HepG2 (cell line): ENCODE measurements around the gene CCNYL1. TPM values are rescaled to one million over a fixed set of nuclear protein-coding genes. Genes with fewer than 3 reads are reported as not detected.

Experiments used
- ARNT ChIP-seq: fragments of 450-650 bp; IDR thresholded peaks from 2 replicates; pipeline ENCODE4 v1.6.1; 2017
- DNMT3B ChIP-seq: conservative IDR thresholded peaks from 2 replicates; pipeline ENCODE4 v1.6.1; 2016; ENCODE audit warnings: missing biosample characterization, control low read depth
- HMGA1 ChIP-seq: sonication (generic); formaldehyde crosslinking; conservative IDR thresholded peaks from 2 replicates; pipeline ENCODE4 v1.4.0; 2020; ENCODE audit warnings: missing genetic modification reagents
- PCBP2 ChIP-seq: fragments of 200-400 bp; formaldehyde crosslinking; optimal IDR thresholded peaks from 2 replicates; pipeline ENCODE3; 2018; ENCODE audit warnings: low read length, low read depth; ENCODE audit not compliant: poor library complexity, severe bottlenecking
- SOX5 ChIP-seq: IDR thresholded peaks from 2 replicates; pipeline ENCODE4 v1.6.1; 2016; ENCODE audit warnings: borderline replicate concordance
- SP140L ChIP-seq: sonication (generic); formaldehyde crosslinking; IDR thresholded peaks from 2 replicates; pipeline ENCODE4 v1.4.0; 2020; ENCODE audit warnings: missing genetic modification reagents, borderline replicate concordance
- SRSF1 ChIP-seq: fragments of 200-400 bp; formaldehyde crosslinking; optimal IDR thresholded peaks from 2 replicates; pipeline ENCODE3; 2017; ENCODE audit warnings: mild to moderate bottlenecking, low read depth, low read length, moderate library complexity
- TCF7L2 ChIP-seq: IDR thresholded peaks from 2 replicates; pipeline ENCODE4 v1.6.1; 2011; ENCODE audit warnings: mild to moderate bottlenecking, low read depth, low read length, moderate library complexity
- ZFP41 ChIP-seq: sonication (generic); formaldehyde crosslinking; IDR thresholded peaks from 2 replicates; pipeline ENCODE4 v1.4.0; 2020; ENCODE audit warnings: mild to moderate bottlenecking, missing genetic modification reagents, borderline replicate concordance
- ZMYM4 ChIP-seq: sonication (generic); formaldehyde crosslinking; IDR thresholded peaks from 2 replicates; pipeline ENCODE4 v1.8.1; 2023; ENCODE audit warnings: mild to moderate bottlenecking, missing genetic modification reagents
- ZNF207 ChIP-seq: fragments of 450-650 bp; IDR thresholded peaks from 2 replicates; pipeline ENCODE4 v1.6.1; 2016; ENCODE audit warnings: antibody characterized with exemption, borderline replicate concordance
- ZNF235 ChIP-seq: sonication (generic); formaldehyde crosslinking; IDR thresholded peaks from 2 replicates; pipeline ENCODE4 v1.8.1; 2023; ENCODE audit warnings: mild to moderate bottlenecking, missing genetic modification reagents, borderline replicate concordance
- ZNF343 ChIP-seq: sonication (generic); formaldehyde crosslinking; IDR thresholded peaks from 2 replicates; pipeline ENCODE4 v1.4.0; 2020; ENCODE audit warnings: mild to moderate bottlenecking, missing genetic modification reagents
- ZNF468 ChIP-seq: sonication (generic); formaldehyde crosslinking; IDR thresholded peaks from 2 replicates; pipeline ENCODE4 v1.8.0; 2022; ENCODE audit warnings: mild to moderate bottlenecking, moderate library complexity, missing genetic modification reagents
- ZNF556 ChIP-seq: sonication (generic); formaldehyde crosslinking; IDR thresholded peaks from 2 replicates; pipeline ENCODE4 v1.4.0; 2020; ENCODE audit warnings: mild to moderate bottlenecking, missing genetic modification reagents, borderline replicate concordance
- ZNF564 ChIP-seq: sonication (generic); formaldehyde crosslinking; IDR thresholded peaks from 2 replicates; pipeline ENCODE4 v1.8.1; 2023; ENCODE audit warnings: mild to moderate bottlenecking, missing genetic modification reagents
- ZNF607 ChIP-seq: sonication (generic); formaldehyde crosslinking; IDR thresholded peaks from 2 replicates; pipeline ENCODE4 v1.5.1; 2020; ENCODE audit warnings: missing genetic modification reagents, mild to moderate bottlenecking, borderline replicate concordance
- ZNF615 ChIP-seq: sonication (generic); formaldehyde crosslinking; IDR thresholded peaks from 2 replicates; pipeline ENCODE4 v1.5.0; 2020; ENCODE audit warnings: mild to moderate bottlenecking, missing genetic modification reagents, borderline replicate concordance
- polyA plus RNA-seq, 8 experiments: library from polyadenylated mRNA; depleted of rRNA in 3 of 8; stranded (reverse) in 7 of 8; unstranded in 1 of 8; fragments of >200 nt; fragmentation: Illumina TruSeq in 4 of 8; extraction: Trizol in 4 of 8; gene quantifications; 2 replicates each; pipeline versions ENCODE4 v1.2.1 to v1.2.3, GENCODE V29; 2011 to 2016; ENCODE audit warnings: low read depth in 4 of 8, missing spikeins in 1 of 8, mixed read lengths in 1 of 8; ENCODE audit not compliant: insufficient read depth in 1 of 8
- total RNA-seq, 5 experiments: library from RNA; depleted of rRNA; stranded (reverse); fragments of >200 nt; fragmentation: Illumina TruSeq; extraction: Trizol; gene quantifications; 2 replicates each; pipeline ENCODE4 v1.2.3, GENCODE V29; 2016; ENCODE audit warnings: low read depth in 1 of 5
- TF ChIP-seq, protein P1 (sequence below): sonication (generic); formaldehyde crosslinking; IDR thresholded peaks from 2 replicates; pipeline ENCODE4 v1.8.0; 2022; ENCODE audit warnings: mild to moderate bottlenecking, missing genetic modification reagents
- TF ChIP-seq, protein P2 (sequence below), 2 experiments: fragments of 450-650 bp in 1 of 2; sonication (generic) in 1 of 2; formaldehyde crosslinking in 1 of 2; IDR thresholded peaks; 2 replicates each; pipeline versions ENCODE4 v1.6.1 to v1.8.0; 2016 to 2022; ENCODE audit warnings: antibody characterized with exemption in 1 of 2, mild to moderate bottlenecking in 1 of 2, missing genetic modification reagents in 1 of 2

CCNYL1 gene
- total and polyA plus RNA-seq, 2 of the 13 experiments (the other 11 are each of a cell fraction or from before 2014, with no cell fraction given) = 12.5 to 16.2 TPM

DNA sequence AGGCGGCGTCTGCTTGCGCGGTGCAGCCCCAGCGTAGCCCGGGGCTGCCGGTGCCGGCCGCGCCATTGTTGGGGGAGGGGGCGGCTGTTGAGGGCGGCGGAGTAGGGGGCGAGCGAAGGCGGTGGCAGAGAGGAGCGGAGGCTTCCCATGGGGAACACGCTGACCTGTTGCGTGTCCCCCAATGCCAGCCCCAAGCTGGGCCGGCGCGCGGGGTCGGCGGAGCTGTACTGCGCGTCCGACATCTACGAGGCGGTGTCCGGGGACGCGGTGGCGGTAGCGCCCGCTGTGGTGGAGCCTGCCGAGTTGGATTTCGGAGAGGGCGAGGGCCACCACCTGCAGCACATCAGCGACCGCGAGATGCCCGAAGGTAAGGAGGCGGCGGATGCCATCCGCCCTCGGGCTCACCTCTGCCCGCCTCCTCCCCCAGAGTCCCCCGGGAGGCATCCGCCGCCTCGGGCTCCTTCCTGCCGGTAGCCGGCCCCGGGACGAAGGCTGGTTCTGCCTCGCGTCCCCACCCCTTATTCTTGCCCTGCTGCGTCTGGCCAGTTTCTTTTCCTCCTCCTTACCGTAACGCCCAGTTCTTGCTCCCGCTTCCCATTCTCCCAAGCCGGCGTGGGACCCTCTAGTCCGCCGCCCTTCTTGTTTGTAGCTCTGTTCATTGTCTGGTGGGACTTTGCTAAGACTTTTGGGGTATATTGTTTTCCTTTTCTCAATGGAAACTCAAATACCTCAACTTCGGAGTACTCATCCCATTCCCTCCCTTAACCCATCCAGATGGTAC is 500 bp downstream of the CCNYL1 start (continued):
- TF ChIP-seq ZFP41 (CRISPR knock-in tag) (no peak), ZNF556 (no peak), HMGA1 (CRISPR knock-in tag) (no peak), SP140L (no peak), ZNF468 (CRISPR knock-in tag) (no peak), TCF7L2 (no peak), ZNF615 (CRISPR knock-in tag) (no peak), DNMT3B (CRISPR knock-in tag) (no peak), ZNF607 (CRISPR knock-in tag) (no peak), ZMYM4 (CRISPR knock-in tag) (no peak), ZNF343 (CRISPR knock-in tag) (no peak), SRSF1 (no peak), PCBP2 (no peak), ZNF207 (no peak), ARNT (no peak), ZNF235 (CRISPR knock-in tag) (no peak), SOX5 (CRISPR knock-in tag) (no peak), ZNF564 (CRISPR knock-in tag) (no peak; the same call in 1 of the 2 replicates)
- TF ChIP-seq, protein P1, sequence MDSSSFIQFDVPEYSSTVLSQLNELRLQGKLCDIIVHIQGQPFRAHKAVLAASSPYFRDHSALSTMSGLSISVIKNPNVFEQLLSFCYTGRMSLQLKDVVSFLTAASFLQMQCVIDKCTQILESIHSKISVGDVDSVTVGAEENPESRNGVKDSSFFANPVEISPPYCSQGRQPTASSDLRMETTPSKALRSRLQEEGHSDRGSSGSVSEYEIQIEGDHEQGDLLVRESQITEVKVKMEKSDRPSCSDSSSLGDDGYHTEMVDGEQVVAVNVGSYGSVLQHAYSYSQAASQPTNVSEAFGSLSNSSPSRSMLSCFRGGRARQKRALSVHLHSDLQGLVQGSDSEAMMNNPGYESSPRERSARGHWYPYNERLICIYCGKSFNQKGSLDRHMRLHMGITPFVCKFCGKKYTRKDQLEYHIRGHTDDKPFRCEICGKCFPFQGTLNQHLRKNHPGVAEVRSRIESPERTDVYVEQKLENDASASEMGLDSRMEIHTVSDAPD (CRISPR knock-in tag) = no peak
- TF ChIP-seq, protein P2, sequence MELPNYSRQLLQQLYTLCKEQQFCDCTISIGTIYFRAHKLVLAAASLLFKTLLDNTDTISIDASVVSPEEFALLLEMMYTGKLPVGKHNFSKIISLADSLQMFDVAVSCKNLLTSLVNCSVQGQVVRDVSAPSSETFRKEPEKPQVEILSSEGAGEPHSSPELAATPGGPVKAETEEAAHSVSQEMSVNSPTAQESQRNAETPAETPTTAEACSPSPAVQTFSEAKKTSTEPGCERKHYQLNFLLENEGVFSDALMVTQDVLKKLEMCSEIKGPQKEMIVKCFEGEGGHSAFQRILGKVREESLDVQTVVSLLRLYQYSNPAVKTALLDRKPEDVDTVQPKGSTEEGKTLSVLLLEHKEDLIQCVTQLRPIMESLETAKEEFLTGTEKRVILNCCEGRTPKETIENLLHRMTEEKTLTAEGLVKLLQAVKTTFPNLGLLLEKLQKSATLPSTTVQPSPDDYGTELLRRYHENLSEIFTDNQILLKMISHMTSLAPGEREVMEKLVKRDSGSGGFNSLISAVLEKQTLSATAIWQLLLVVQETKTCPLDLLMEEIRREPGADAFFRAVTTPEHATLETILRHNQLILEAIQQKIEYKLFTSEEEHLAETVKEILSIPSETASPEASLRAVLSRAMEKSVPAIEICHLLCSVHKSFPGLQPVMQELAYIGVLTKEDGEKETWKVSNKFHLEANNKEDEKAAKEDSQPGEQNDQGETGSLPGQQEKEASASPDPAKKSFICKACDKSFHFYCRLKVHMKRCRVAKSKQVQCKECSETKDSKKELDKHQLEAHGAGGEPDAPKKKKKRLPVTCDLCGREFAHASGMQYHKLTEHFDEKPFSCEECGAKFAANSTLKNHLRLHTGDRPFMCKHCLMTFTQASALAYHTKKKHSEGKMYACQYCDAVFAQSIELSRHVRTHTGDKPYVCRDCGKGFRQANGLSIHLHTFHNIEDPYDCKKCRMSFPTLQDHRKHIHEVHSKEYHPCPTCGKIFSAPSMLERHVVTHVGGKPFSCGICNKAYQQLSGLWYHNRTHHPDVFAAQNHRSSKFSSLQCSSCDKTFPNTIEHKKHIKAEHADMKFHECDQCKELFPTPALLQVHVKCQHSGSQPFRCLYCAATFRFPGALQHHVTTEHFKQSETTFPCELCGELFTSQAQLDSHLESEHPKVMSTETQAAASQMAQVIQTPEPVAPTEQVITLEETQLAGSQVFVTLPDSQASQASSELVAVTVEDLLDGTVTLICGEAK (IDR thresholded peaks at IDR 0.05) = no peak
- TF ChIP-seq, protein P2 (CRISPR knock-in tag; IDR thresholded peaks at IDR 0.05) = no peak; the same call in 1 of the 2 replicates
